Measurements from ENCODE around the gene RAG1.

Gene RAG1

GRCh38 chr11:36618363-36619047 is 50.7 kb downstream of the RAG1 start:
- H3K79me2 ChIP-seq (ENCODE audit: insufficient read depth, low read length), result no peaks in the 10 kb centered on the region
- peak overlapping the region; percentile 63 for H3K9ac ChIP-seq (ENCODE audit: low read depth, low read length, poor library complexity, severe bottlenecking)

DNA sequence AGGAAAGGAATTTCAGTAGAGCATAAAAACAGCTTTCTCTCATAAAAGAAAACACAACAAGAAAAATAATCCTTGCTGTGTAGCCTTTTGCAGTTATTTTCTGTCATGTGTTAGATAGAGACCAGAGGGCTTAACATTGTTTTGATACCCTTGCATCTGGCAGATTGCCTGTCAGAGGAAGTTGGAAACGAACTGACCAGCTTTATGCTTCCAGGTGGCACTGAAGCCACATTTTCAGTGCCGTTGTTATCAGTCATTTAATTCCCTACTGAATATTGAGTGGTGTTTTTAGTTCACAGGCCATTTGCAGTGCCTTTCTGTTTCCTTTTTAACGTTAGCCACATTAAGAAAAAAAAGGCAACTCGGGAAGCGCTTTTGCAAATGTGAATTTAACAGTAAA is 51.7 kb downstream of the RAG1 start:
- Histone ChIP-seq H3K79me2 (ENCODE audit: insufficient read depth, low read length) (no peaks in the 10 kb centered on the region), H3K4me3 (ENCODE audit: low read length, poor library complexity, severe bottlenecking) (peak overlapping the region; percentile 56), H3K9me2 (replicated peaks; ENCODE audit: low read depth, low read length) (no peaks in the 10 kb centered on the region), H3K4me1 (ENCODE audit: insufficient read depth, low read length, poor library complexity, severe bottlenecking) (peaks cover 49% of the 10 kb centered on the region), H3K27me3 (ENCODE audit: insufficient read depth, low read length, poor library complexity, severe bottlenecking) (no peaks in the 10 kb centered on the region), H3K9ac (ENCODE audit: low read depth, low read length, poor library complexity, severe bottlenecking) (peak overlapping the region; percentile 63), H2AFZ (ENCODE audit: low read length) (peak overlapping the region; percentile 57), H3K9me3 (ENCODE audit: insufficient read depth, low read depth, low read length) (no peaks in the 10 kb centered on the region), H3K36me3 (ENCODE audit: insufficient read depth, low read length) (no peaks in the 10 kb centered on the region), H3K4me2 (ENCODE audit: low read depth, low read length, poor library complexity, severe bottlenecking) (peak overlapping the region; percentile 71), H3F3A (ENCODE audit: low read depth) (peaks cover 10% of the 10 kb centered on the region; the same call in 1 of the 2 replicates), H4K20me1 (ENCODE audit: insufficient read depth, low read length, poor library complexity, severe bottlenecking) (no peaks in the 10 kb centered on the region)
- TF ChIP-seq EZH2phosphoT487 (IDR thresholded peaks at IDR 0.05; ENCODE audit: borderline replicate concordance), result no peak
- TF ChIP-seq, protein P1, sequence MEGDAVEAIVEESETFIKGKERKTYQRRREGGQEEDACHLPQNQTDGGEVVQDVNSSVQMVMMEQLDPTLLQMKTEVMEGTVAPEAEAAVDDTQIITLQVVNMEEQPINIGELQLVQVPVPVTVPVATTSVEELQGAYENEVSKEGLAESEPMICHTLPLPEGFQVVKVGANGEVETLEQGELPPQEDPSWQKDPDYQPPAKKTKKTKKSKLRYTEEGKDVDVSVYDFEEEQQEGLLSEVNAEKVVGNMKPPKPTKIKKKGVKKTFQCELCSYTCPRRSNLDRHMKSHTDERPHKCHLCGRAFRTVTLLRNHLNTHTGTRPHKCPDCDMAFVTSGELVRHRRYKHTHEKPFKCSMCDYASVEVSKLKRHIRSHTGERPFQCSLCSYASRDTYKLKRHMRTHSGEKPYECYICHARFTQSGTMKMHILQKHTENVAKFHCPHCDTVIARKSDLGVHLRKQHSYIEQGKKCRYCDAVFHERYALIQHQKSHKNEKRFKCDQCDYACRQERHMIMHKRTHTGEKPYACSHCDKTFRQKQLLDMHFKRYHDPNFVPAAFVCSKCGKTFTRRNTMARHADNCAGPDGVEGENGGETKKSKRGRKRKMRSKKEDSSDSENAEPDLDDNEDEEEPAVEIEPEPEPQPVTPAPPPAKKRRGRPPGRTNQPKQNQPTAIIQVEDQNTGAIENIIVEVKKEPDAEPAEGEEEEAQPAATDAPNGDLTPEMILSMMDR (conservative IDR thresholded peaks at IDR 0.05; ENCODE audit: low read length), result no peak

More at GRCh38 chr11:36618363-36619047, 50.7 kb downstream of the RAG1 start:
- H3K9me2 ChIP-seq (replicated peaks; ENCODE audit: low read depth, low read length), result no peaks in the 10 kb centered on the region
- no peaks in the 10 kb centered on the region for H3K9me3 ChIP-seq (ENCODE audit: insufficient read depth, low read depth, low read length)
- H4K20me1 ChIP-seq (ENCODE audit: insufficient read depth, low read length, poor library complexity, severe bottlenecking), result no peaks in the 10 kb centered on the region
- H3K27me3 ChIP-seq (ENCODE audit: insufficient read depth, low read length, poor library complexity, severe bottlenecking), result no peaks in the 10 kb centered on the region
- H3K4me1 ChIP-seq (ENCODE audit: insufficient read depth, low read length, poor library complexity, severe bottlenecking), result peaks cover 51% of the 10 kb centered on the region
- peak overlapping the region; percentile 71 for H3K4me2 ChIP-seq (ENCODE audit: low read depth, low read length, poor library complexity, severe bottlenecking)
- peaks cover 10% of the 10 kb centered on the region; the same call in 1 of the 2 replicates for H3F3A ChIP-seq (ENCODE audit: low read depth)
- no peaks in the 10 kb centered on the region for H3K36me3 ChIP-seq (ENCODE audit: insufficient read depth, low read length)
- peak overlapping the region; percentile 56 for H3K4me3 ChIP-seq (ENCODE audit: low read length, poor library complexity, severe bottlenecking)
- peak overlapping the region; percentile 13; the same call in 1 of the 2 replicates for H2AFZ ChIP-seq (ENCODE audit: low read length)
- no peak for TF ChIP-seq EZH2phosphoT487 (IDR thresholded peaks at IDR 0.05; ENCODE audit: borderline replicate concordance)
- TF ChIP-seq, protein P1 (conservative IDR thresholded peaks at IDR 0.05; ENCODE audit: low read length), result no peak

DNA sequence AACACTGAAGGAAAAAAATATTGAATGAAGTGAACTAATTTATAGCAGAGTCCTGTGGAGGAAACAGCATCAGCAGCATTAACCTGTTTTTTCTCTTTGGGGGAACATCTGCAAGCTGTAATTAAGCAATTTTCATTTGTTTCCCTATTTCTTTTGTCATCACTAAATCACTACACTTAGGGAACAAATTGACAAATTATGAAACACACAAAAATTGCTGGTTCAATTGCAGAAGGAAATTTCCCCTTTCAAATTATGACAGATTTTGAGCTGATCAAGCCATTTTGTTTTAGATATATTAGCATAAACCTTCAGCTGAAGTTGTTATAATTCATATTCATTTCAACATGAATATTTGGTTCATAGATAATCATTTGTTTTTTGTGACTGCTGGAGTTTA is 52.4 kb downstream of the RAG1 start:
- Histone ChIP-seq H3K9ac (ENCODE audit: low read depth, low read length, poor library complexity, severe bottlenecking) (peak overlapping the region; percentile 63), H2AFZ (ENCODE audit: low read length) (no peak overlapping the region), H3K4me2 (ENCODE audit: low read depth, low read length, poor library complexity, severe bottlenecking) (peak overlapping the region; percentile 71), H3K4me1 (ENCODE audit: insufficient read depth, low read length, poor library complexity, severe bottlenecking) (peaks cover 49% of the 10 kb centered on the region), H3F3A (ENCODE audit: low read depth) (peaks cover 10% of the 10 kb centered on the region; the same call in 1 of the 2 replicates), H3K9me2 (replicated peaks; ENCODE audit: low read depth, low read length) (no peaks in the 10 kb centered on the region), H3K27me3 (ENCODE audit: insufficient read depth, low read length, poor library complexity, severe bottlenecking) (no peaks in the 10 kb centered on the region), H3K9me3 (ENCODE audit: insufficient read depth, low read depth, low read length) (no peaks in the 10 kb centered on the region), H3K4me3 (ENCODE audit: low read length, poor library complexity, severe bottlenecking) (peak overlapping the region; percentile 56), H3K79me2 (ENCODE audit: insufficient read depth, low read length) (no peaks in the 10 kb centered on the region), H3K36me3 (ENCODE audit: insufficient read depth, low read length) (no peaks in the 10 kb centered on the region), H4K20me1 (ENCODE audit: insufficient read depth, low read length, poor library complexity, severe bottlenecking) (no peaks in the 10 kb centered on the region)
- TF ChIP-seq EZH2phosphoT487 (IDR thresholded peaks at IDR 0.05; ENCODE audit: borderline replicate concordance), result no peak
- TF ChIP-seq, protein P1 (conservative IDR thresholded peaks at IDR 0.05; ENCODE audit: low read length), result no peak
